Measurements from ENCODE around the gene ADAMTS12.

GRCh38 chr5:33891446-33891787, 373 bp downstream of the ADAMTS12 start:
- no peak for TF ChIP-seq CTCF (IDR thresholded peaks at IDR 0.05)
- no peak for TF ChIP-seq EP300 (IDR thresholded peaks at IDR 0.05; ENCODE audit: low read depth)
- no peak for TF ChIP-seq POLR2AphosphoS5 (IDR thresholded peaks at IDR 0.05)
- no peak for TF ChIP-seq POLR2A (IDR thresholded peaks at IDR 0.05)

Measured in transverse colon (tissue), 4 donors.